ENCODE measurements around the gene SLC19A1.

The SLC19A1 gene

DNA sequence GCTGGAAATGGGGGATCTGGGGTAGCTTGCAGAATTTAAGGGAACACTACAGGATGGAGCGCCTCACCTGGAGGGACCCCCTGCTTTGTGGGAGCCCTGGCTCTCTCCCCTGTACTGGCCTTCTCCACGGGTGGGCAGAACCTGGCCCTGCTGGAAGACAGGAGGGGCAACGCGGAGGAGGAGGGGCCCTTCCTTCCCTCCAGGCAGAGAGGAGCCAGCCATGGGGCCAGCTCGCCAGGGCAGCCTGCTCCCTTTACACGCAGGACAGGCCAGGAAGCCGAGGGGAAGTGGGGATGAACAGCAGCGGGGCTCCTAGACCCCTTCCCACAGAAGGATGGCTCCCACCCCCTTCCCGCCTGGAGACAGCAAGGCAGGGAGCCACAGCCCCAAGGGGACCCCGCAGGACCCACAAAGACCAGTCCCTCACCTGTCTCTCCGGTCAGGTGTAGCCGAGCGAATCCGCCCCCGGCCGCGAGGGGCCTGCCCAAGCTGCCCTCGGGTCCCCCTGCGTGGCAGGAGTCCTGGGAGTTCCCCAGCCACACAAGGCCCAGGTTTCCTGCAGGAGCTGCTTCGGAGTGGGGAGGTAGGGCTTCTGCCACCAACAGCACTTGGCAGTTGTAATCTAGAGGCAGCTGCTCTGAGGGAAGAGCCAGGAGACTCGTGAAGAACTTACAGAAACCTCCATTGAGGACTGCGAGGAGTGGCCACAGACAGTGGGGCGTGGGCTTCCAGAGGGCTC lies 1.6 kb upstream of the SLC19A1 start:
- DNase-seq = no peak

- no peak for DNase-seq
These were observed 1.1 kb upstream of the SLC19A1 start for GRCh38 chr21:45543371-45543709.

GRCh38 chr21:45542667-45543370 lies 579 bp upstream of the SLC19A1 start:
- DNase-seq = no peak

DNA sequence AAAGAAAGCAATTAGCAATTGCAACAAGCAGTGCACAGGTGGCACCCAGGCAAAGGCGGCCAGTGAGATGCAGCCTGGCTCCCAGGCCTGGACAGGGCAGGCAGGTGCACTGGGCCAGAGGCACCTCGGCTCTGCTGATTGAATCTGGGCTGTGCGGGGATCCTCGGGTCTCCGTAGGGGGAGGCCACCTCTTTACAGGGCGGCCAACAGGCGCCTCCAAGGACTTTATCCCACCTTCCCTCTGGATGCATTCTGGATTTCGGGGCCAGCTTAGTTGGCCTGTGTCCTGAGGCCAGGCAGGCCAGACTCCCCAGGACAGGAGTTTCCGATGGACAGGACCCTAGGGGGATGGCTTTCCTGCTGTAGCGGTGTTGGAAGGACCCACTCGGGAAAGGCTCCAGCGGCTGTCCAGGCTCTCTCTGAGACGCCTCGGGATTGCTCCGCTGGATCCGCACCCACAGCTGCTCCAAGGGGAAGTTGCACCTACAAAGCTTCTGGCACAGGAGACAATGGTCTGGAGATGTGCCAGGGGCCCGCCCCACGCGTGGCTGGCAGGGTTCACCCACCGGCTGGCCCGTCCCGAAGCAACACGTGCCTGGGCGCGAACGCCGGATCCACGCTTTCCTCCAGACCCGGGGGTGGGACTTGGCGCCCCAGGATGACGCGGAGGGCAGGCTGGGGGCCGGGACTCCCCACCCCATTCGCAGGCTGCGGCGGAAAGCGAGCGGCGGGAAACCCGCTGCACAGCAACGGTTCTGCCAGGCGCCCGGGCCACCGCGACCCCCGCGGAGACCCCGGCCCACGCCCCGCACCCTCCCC lies 810 bp downstream of the SLC19A1 start:
- peak; percentile 55 for DNase-seq

DNA sequence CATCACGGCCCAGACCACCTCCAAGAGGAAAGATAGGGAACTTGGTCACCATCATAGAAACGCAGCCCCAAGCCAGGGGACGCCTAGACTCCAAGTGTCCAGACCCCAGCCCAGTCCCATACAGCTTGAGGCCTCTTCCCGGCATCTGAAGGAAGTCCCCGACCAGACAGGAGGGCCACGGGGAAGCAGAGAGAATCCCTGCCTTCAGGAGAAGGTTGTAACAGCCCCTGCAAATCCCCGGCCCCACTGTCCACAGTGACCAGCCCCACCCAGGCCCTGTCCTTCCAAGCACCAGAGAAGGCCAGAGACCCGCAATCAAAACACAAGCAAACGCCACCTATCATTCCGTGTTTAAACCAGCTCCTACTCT lies 1.7 kb downstream of the SLC19A1 start:
- DNase-seq = no peak

- no peak for DNase-seq
These were observed 2.2 kb downstream of the SLC19A1 start for GRCh38 chr21:45539796-45540600.

GRCh38 chr21:45539046-45539795 lies 3.0 kb downstream of the SLC19A1 start:
- no peak for DNase-seq

DNA sequence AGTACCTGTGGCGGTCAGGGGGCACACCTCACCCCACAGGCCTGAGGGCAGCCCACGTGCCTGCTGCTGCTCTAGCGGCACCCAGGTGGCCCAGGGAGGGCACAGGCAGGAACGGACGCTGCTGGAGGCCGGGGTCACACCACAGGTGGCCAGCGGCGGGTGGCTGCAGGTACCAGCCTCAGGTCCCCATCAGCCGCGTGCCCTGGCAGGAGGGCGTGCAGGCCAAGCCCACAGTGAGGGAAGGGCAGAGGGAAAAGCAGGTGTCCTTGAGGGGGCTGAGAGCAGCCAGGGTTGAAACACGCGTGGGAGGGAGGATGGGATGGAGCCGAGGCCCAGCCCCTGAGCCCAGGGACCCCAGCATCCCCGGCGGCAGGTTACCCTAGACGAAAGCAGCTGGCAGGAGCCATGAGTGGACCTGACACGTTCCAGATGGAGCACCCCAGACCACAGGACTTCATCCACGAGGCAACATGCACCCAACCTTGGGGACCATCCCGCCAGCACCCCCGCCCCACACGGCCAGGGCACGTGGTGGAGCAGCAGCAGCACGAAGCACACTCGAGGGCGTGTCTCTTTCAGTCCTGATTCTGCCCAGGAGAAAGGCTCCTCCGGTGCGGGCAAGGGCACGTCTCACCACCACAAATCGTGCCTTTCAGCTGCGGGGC lies 3.7 kb downstream of the SLC19A1 start:
- no peak for DNase-seq

DNA sequence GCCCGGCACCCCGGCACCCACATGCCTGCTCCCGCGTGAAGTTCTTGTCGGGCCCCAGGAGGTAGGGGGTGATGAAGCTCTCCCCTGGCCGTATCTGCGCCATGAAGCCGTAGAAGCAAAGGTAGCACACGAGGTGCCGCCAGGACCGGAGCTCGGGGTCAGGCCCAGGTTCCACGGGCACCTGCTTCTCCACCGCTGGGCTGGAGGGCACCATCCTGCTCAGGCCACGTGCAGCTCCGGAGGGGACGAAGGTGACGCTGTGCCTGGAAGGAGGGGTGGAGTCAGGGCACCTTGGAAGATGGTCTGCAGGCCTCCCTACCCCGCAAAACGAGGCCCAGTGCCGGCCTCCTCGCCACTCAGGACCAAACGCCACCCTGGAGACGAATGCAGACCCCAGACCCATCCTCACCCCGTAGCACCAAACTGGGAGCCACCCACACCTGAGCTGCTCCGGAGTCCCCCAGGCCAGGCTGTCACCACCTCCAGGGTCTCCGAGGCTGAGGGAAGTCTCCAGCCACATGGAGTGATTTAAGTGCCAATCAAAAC lies 4.4 kb downstream of the SLC19A1 start:
- DNase-seq = no peak

GRCh38 chr21:45537111-45537745 lies 5.0 kb downstream of the SLC19A1 start:
- DNase-seq = no peak

GRCh38 chr21:45536301-45537081 lies 5.7 kb downstream of the SLC19A1 start:
- no peak for DNase-seq

GRCh38 chr21:45535341-45536081 lies 6.7 kb downstream of the SLC19A1 start:
- no peak for DNase-seq

DNA sequence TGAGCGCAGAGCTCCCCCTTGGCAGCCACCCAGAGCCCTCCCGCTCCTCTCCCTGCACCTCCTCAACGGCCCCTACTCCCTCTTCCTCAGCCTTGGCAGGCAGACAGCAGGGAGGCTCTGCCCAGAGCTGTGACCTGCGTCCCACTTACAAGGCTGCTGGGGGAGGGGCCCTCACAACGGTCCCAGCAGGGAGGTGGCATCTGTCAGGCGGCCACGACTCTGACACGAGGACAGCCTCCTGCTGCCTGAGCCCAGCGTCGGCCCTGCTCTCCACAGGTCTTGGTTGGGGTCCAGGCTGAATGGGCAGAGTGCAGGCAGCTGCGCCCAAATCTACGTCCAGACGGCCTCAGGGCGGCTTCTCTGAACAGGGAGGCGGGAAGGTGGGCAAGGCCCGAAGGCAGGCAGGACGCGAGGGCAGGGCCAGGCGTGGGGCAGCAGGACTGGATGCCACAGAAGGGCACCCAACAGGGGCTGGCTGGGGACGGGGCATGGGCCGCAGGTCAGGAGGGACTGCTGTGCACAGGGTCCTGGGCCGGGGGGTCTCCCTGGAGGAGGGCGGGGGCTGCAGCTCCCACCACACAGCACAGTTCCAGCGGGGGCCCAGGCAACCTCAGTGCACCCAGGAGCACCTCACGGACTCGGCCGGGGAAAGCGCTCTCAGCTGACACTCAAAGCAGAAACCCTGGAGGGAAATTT lies 7.5 kb downstream of the SLC19A1 start:
- DNase-seq = peak; percentile 66

DNA sequence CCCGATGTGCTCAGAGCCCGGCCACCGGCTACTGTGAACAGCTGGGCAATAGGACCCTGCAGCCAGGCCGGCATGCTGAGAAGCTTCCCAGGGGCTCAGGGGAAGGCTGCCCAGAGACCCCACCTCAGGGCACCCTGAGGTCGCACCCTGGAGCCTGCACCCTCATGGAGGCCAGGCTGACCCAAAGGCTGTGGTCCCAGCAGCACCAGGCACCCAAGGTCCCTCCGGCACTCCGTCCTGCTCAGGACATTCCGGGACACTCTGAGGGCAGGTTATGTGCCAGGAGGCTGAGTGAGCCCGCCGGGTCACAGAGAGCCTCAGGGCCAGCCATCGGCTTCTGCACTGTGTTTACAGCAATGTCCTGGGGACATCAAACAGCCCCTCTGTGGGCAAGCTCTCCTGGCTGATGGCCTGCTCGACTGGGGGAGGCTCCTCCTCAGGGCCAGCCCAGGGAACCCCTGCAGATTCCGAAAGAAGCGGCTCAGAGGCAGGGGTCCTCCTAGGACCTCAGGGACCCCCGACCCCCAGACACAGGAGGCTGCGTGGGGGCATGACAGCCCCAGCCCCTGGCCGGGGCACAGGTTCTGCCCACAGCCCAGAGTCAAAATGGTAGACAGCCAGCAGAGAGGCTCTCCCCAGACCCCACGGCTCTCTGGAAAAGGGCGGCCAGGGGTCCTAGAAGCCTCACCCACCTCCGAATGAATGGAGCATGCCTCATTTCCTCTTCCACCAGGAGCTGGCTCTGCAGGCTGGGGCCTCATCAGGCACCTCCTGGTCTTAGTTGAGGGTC lies 8.2 kb downstream of the SLC19A1 start:
- no peak for DNase-seq

- DNase-seq = no peak
These were observed 8.8 kb downstream of the SLC19A1 start for GRCh38 chr21:45533361-45533845.

- no peak for DNase-seq
These were observed 9.3 kb downstream of the SLC19A1 start for GRCh38 chr21:45532826-45533360.

All from NCI-H2171 treated with DMSO at 0.1 percent for 48 hours (cell line).